GM23338 (cell line): ENCODE data around the gene MAN1A2. TPM values are rescaled to one million over a fixed set of nuclear protein-coding genes. Genes with fewer than 3 reads are reported as not detected.

Experiments
- ATAC-seq: fragments of 200-7000 bp; cut with Tn5 transposase; 3 replicates; pipeline ENCODE4 v1.9.1; 2020
- DNase-seq: peaks from one replicate; pipeline ENCODE4 v3.0.0-alpha.2; 2015; ENCODE audit warnings: low spot score
- H2AFZ ChIP-seq: fragments of 200-600 bp; sonication (generic); 2 replicates; pipeline ENCODE4 v1.8.0; 2016; ENCODE audit warnings: antibody characterized with exemption, mild to moderate bottlenecking, moderate library complexity
- H3F3A ChIP-seq: fragments of 200-600 bp; sonication (generic); replicated peaks from 2 replicates; pipeline ENCODE4 v1.8.0; 2017; ENCODE audit warnings: antibody characterized with exemption, mixed run types, low read depth
- H3K27ac ChIP-seq: fragments of 200-600 bp; sonication (generic); 2 replicates; pipeline ENCODE4 v1.6.1; 2016; ENCODE audit warnings: low read depth
- H3K27me3 ChIP-seq: fragments of 200-600 bp; sonication (generic); 2 replicates; pipeline ENCODE4 v1.8.0; 2016; ENCODE audit warnings: mild to moderate bottlenecking, mixed run types, moderate library complexity; ENCODE audit not compliant: insufficient read depth
- H3K36me3 ChIP-seq: fragments of 200-600 bp; sonication (generic); 2 replicates; pipeline ENCODE4 v1.8.0; 2016; ENCODE audit warnings: mild to moderate bottlenecking; ENCODE audit not compliant: insufficient read depth
- H3K4me1 ChIP-seq: fragments of 200-600 bp; sonication (generic); 2 replicates; pipeline ENCODE4 v1.8.0; 2016; ENCODE audit warnings: mild to moderate bottlenecking, moderate library complexity; ENCODE audit not compliant: insufficient read depth
- H3K4me2 ChIP-seq: fragments of 200-600 bp; sonication (generic); 2 replicates; pipeline ENCODE4 v1.7.1; 2017; ENCODE audit warnings: mixed run types
- H3K4me3 ChIP-seq: fragments of 200-600 bp; sonication (generic); 2 replicates; pipeline ENCODE4 v1.6.1; 2016; ENCODE audit warnings: mixed run types
- H3K79me2 ChIP-seq: fragments of 200-600 bp; sonication (generic); replicated peaks from 2 replicates; pipeline ENCODE4 v1.8.0; 2017; ENCODE audit warnings: mild to moderate bottlenecking; ENCODE audit not compliant: insufficient read depth
- H3K9me2 ChIP-seq: fragments of 200-600 bp; sonication (generic); 2 replicates; pipeline ENCODE4 v1.8.0; 2017; ENCODE audit not compliant: insufficient read depth
- H4K20me1 ChIP-seq: fragments of 200-600 bp; sonication (generic); replicated peaks from 2 replicates; pipeline ENCODE4 v1.8.0; 2017; ENCODE audit warnings: mild to moderate bottlenecking; ENCODE audit not compliant: insufficient read depth
- H3K27ac Mint-ChIP-seq: 2 replicates; pipeline ENCODE4 v1.8.0; 2020; ENCODE audit warnings: inconsistent platforms, mild to moderate bottlenecking, moderate library complexity, mixed read lengths
- H3K27me3 Mint-ChIP-seq: 3 replicates; pipeline ENCODE4 v1.8.0; 2022; ENCODE audit warnings: low read depth, mild to moderate bottlenecking, moderate library complexity, mixed read lengths, inconsistent platforms; ENCODE audit not compliant: insufficient read depth, poor library complexity
- H3K36me3 Mint-ChIP-seq: 3 replicates; pipeline ENCODE4 v1.8.0; 2021; ENCODE audit warnings: low read depth, mild to moderate bottlenecking, inconsistent platforms, moderate library complexity, mixed read lengths
- H3K4me1 Mint-ChIP-seq: 3 replicates; pipeline ENCODE4 v1.8.0; 2020; ENCODE audit warnings: mild to moderate bottlenecking, inconsistent platforms, mixed read lengths
- H3K4me3 Mint-ChIP-seq: 3 replicates; pipeline ENCODE4 v1.8.0; 2021; ENCODE audit warnings: moderate library complexity, mild to moderate bottlenecking, inconsistent platforms, mixed read lengths
- H3K9me3 Mint-ChIP-seq: 3 replicates; pipeline ENCODE4 v1.8.0; 2020; ENCODE audit warnings: moderate library complexity, mild to moderate bottlenecking, inconsistent platforms, mixed read lengths
- CTCF ChIP-seq, 2 experiments: fragments of 200-600 bp in 1 of 2; sonication (generic) in 1 of 2; conservative IDR thresholded peaks; 2 replicates each; pipeline versions ENCODE4 v1.5.1 to v1.6.1; 2016 to 2017; ENCODE audit warnings: antibody characterized with exemption in 2 of 2, low read depth in 2 of 2, mild to moderate bottlenecking in 2 of 2, moderate library complexity in 1 of 2
- EZH2phosphoT487 ChIP-seq: fragments of 200-600 bp; sonication (generic); IDR thresholded peaks from one replicate; pipeline ENCODE4 v1.8.1; 2018; ENCODE audit warnings: antibody characterized with exemption; ENCODE audit not compliant: unreplicated experiment
- NANOG ChIP-seq: IDR thresholded peaks from 2 replicates; pipeline ENCODE4 v1.6.1; 2016; ENCODE audit warnings: antibody characterized with exemption, borderline replicate concordance
- POLR2AphosphoS5 ChIP-seq: IDR thresholded peaks from 2 replicates; pipeline ENCODE4 v1.6.1; 2016; ENCODE audit warnings: antibody characterized with exemption, low read depth
- STAT1 ChIP-seq: IDR thresholded peaks from one replicate; pipeline ENCODE4 v1.6.1; 2016; ENCODE audit warnings: antibody characterized with exemption; ENCODE audit not compliant: unreplicated experiment
- ZNF114 ChIP-seq: fragments of 250-450 bp; sonication (Bioruptor Pico); IDR thresholded peaks from 2 replicates; pipeline ENCODE4 v1.5.0; 2020; ENCODE audit warnings: mild to moderate bottlenecking, moderate library complexity
- ZNF462 ChIP-seq: fragments of 250-450 bp; sonication (Bioruptor Pico); IDR thresholded peaks from 2 replicates; pipeline ENCODE4 v1.5.0; 2020; ENCODE audit warnings: mild to moderate bottlenecking, moderate library complexity
- polyA plus RNA-seq: library from polyadenylated mRNA; unstranded; fragments of >200 nt; fragmentation: Nextera tagmentation; extraction: Ambion mirVana; gene quantifications from 2 replicates; pipeline ENCODE4 v1.2.1, GENCODE V29; 2016
- total RNA-seq: library from RNA; depleted of rRNA; stranded (reverse); fragments of >200 nt; shearing (Covaris generic); gene quantifications from 2 replicates; pipeline ENCODE4 v1.2.3, GENCODE V29; 2014
- TF ChIP-seq, protein P1 (sequence below): IDR thresholded peaks from one replicate; pipeline ENCODE4 v1.6.1; 2018; ENCODE audit warnings: antibody characterized with exemption; ENCODE audit not compliant: unreplicated experiment

Gene MAN1A2
- total and polyA plus RNA-seq, 2 experiments from 2014 or later: 18.6 to 22.2 TPM

- Mint-ChIP-seq H3K36me3 (no peaks in the 10 kb centered on the region), H3K4me3 (no peak overlapping the region), H3K27ac (no peak overlapping the region), H3K4me1 (peaks cover 13% of the 10 kb centered on the region), H3K9me3 (no peaks in the 10 kb centered on the region), H3K27me3 (peaks cover 8% of the 10 kb centered on the region)
- Histone ChIP-seq H3K4me1 (peaks cover 15% of the 10 kb centered on the region), H3K9me2 (no peaks in the 10 kb centered on the region), H3K79me2 (no peaks in the 10 kb centered on the region), H3K4me2 (peak overlapping the region; percentile 39; the same call in 1 of the 2 replicates), H3K27ac (no peak overlapping the region), H3K27me3 (no peaks in the 10 kb centered on the region), H4K20me1 (no peaks in the 10 kb centered on the region), H3K4me3 (no peak overlapping the region), H2AFZ (0 out of 2 replicates have a peak overlapping the region, but pooled peaks have one; percentile 40), H3F3A (no peaks in the 10 kb centered on the region), H3K36me3 (no peaks in the 10 kb centered on the region)
- peak; percentile 48 for DNase-seq
- TF ChIP-seq, protein P1, sequence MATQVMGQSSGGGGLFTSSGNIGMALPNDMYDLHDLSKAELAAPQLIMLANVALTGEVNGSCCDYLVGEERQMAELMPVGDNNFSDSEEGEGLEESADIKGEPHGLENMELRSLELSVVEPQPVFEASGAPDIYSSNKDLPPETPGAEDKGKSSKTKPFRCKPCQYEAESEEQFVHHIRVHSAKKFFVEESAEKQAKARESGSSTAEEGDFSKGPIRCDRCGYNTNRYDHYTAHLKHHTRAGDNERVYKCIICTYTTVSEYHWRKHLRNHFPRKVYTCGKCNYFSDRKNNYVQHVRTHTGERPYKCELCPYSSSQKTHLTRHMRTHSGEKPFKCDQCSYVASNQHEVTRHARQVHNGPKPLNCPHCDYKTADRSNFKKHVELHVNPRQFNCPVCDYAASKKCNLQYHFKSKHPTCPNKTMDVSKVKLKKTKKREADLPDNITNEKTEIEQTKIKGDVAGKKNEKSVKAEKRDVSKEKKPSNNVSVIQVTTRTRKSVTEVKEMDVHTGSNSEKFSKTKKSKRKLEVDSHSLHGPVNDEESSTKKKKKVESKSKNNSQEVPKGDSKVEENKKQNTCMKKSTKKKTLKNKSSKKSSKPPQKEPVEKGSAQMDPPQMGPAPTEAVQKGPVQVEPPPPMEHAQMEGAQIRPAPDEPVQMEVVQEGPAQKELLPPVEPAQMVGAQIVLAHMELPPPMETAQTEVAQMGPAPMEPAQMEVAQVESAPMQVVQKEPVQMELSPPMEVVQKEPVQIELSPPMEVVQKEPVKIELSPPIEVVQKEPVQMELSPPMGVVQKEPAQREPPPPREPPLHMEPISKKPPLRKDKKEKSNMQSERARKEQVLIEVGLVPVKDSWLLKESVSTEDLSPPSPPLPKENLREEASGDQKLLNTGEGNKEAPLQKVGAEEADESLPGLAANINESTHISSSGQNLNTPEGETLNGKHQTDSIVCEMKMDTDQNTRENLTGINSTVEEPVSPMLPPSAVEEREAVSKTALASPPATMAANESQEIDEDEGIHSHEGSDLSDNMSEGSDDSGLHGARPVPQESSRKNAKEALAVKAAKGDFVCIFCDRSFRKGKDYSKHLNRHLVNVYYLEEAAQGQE: no peak
- TF ChIP-seq EZH2phosphoT487: no peak
- ATAC-seq: peak; percentile 87
These were observed 20.9 kb upstream of the MAN1A2 start for GRCh38 chr1:117346206-117346928.

DNA sequence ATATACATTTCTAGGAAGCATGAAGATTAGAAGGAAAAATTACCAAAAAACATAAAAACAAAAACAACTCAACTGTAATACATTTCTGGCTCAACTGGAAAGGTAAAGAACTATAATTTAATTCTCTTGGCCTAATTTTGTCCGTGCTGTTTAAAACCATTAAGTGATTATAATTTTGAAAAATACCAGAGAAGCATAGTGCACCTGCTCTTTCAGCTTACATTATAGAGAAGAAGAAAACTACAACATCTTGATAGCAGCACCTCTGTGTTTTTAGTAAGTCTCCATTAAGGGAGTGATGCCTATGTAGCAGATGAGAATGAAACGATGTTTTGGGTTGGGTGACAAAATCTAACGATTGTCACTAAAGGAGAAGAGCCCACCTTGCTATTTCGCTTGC lies 19.3 kb upstream of the MAN1A2 start:
- Histone ChIP-seq H2AFZ (no peak overlapping the region), H3K79me2 (no peaks in the 10 kb centered on the region), H3K27me3 (no peaks in the 10 kb centered on the region), H3K36me3 (no peaks in the 10 kb centered on the region), H3F3A (no peaks in the 10 kb centered on the region), H3K9me2 (no peaks in the 10 kb centered on the region), H3K27ac (no peak overlapping the region), H4K20me1 (no peaks in the 10 kb centered on the region), H3K4me1 (peaks cover 15% of the 10 kb centered on the region), H3K4me2 (no peak overlapping the region), H3K4me3 (no peak overlapping the region)
- H3K4me1 Mint-ChIP-seq: peaks cover 13% of the 10 kb centered on the region
- no peaks in the 10 kb centered on the region for H3K9me3 Mint-ChIP-seq
- H3K27me3 Mint-ChIP-seq: peaks cover 8% of the 10 kb centered on the region
- H3K36me3 Mint-ChIP-seq: no peaks in the 10 kb centered on the region
- ATAC-seq (no peak), DNase-seq (no peak)
- H3K4me3 Mint-ChIP-seq: no peak overlapping the region
- H3K27ac Mint-ChIP-seq: no peak overlapping the region
- TF ChIP-seq CTCF (conservative IDR thresholded peaks at IDR 0.05; ENCODE audit: low read depth in 2 of 2) (no peak), ZNF114 (CRISPR knock-in tag) (no peak), ZNF462 (CRISPR knock-in tag) (no peak), STAT1 (no peak), NANOG (no peak), POLR2AphosphoS5 (no peak)
